Activated T-cell treated with anti-CD3 and anti-CD28 coated beads, Interleukin-2, amount 50 U/mL, for 72 hours (primary cell): ENCODE measurements around the gene KLF12. TPM values are rescaled to one million over a fixed set of nuclear protein-coding genes. Genes with fewer than 3 reads are reported as not detected.
A peak's percentile ranks its signal among the peaks of the same experiment; 100 is the strongest.

Experiments used
- ATAC-seq, 2 donors: fragments of 150-1000 bp; cut with Tn5 transposase; replicated peaks in 1 of 2; 2 replicates each; pipeline ENCODE4 v1.10.0; 2021; ENCODE audit warnings: moderate library complexity in 2 of 2, mild to moderate bottlenecking in 1 of 2
- DNase-seq, 2 donors: peaks; one replicate each; pipeline ENCODE4 v3.0.0; 2021 to 2022; ENCODE audit warnings: mixed read lengths in 1 of 2
- H3K27ac Mint-ChIP-seq: one replicate; pipeline ENCODE4 v1.8.0; 2022; ENCODE audit warnings: mild to moderate bottlenecking, moderate library complexity, mixed read lengths
- H3K27me3 Mint-ChIP-seq: one replicate; pipeline ENCODE4 v1.8.0; 2022; ENCODE audit warnings: low read depth, mixed read lengths
- H3K36me3 Mint-ChIP-seq, 2 donors: one replicate each; pipeline ENCODE4 v1.8.0; 2022; ENCODE audit warnings: mixed read lengths in 2 of 2, mild to moderate bottlenecking in 1 of 2; ENCODE audit not compliant: insufficient read depth in 2 of 2
- H3K4me1 Mint-ChIP-seq: one replicate; pipeline ENCODE4 v1.8.0; 2022; ENCODE audit warnings: low read depth, mixed read lengths
- H3K4me3 Mint-ChIP-seq, 2 donors: one replicate each; pipeline ENCODE4 v1.8.0; 2022; ENCODE audit warnings: mild to moderate bottlenecking in 2 of 2, mixed read lengths in 2 of 2, moderate library complexity in 2 of 2
- H3K9me3 Mint-ChIP-seq, 2 donors: one replicate each; pipeline ENCODE4 v1.8.0; 2022; ENCODE audit warnings: mixed read lengths in 2 of 2
- total RNA-seq, 2 donors: library from RNA; stranded (reverse); gene quantifications; one replicate each; pipeline ENCODE4 v1.2.3, GENCODE V29; 2022

Gene KLF12
- total RNA-seq, 2 donors from 2014 or later, result 32.0 to 42.1 TPM

DNA sequence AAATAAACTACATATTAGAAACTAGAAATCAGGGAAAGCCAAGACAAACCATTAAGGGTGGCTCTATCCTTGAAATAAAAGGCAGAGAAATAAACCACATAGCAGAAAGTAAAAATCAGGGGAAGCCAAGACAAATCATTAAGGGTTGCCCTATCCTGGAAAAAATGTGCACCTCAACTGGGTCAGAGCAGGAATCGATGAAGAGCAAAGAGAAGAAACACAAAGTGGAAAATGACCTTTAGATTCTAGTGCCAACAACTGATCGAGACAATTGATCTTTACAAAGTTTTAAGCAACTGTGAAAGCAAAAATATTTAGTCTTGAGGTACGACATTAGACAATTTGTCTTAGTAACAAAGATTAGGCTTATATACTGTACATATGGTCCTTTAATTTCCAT is 26.6 kb downstream of the KLF12 start:
- ATAC-seq, result no peak
- DNase-seq, result no peak
- peak overlapping the region; percentile 56 for H3K27ac Mint-ChIP-seq
- H3K36me3 Mint-ChIP-seq, result peaks cover 2 to 6% of the 10 kb centered on the region in 2 donors
- H3K4me1 Mint-ChIP-seq, result peaks cover 48% of the 10 kb centered on the region
- peaks cover 0 to 1% of the 10 kb centered on the region in 2 donors for H3K9me3 Mint-ChIP-seq
- no peak overlapping the region for H3K4me3 Mint-ChIP-seq
- no peaks in the 10 kb centered on the region for H3K27me3 Mint-ChIP-seq

DNA sequence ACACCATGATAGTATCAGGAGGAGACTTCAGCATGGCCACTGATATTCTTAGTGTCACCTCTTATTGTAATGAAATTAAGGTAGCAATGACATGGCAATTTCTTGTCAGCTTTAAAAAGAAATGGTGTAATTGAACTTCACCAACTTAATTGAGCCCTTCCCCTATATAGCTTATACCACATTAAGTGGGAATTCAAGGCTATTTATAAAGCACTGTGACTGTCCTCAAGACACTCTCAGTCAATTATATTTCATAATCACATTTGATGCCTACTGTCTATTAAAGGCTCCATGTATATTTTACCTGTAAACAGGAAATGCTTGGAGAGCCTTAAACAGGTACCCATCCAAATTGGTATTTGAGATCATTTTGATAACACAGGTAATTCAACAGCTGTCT is 28.3 kb downstream of the KLF12 start:
- peaks cover 59% of the 10 kb centered on the region for H3K4me1 Mint-ChIP-seq
- DNase-seq, result no peak
- H3K27me3 Mint-ChIP-seq, result no peaks in the 10 kb centered on the region
- peaks cover 1 to 2% of the 10 kb centered on the region in 2 donors for H3K9me3 Mint-ChIP-seq
- H3K27ac Mint-ChIP-seq, result no peak overlapping the region
- H3K36me3 Mint-ChIP-seq, result peaks cover 4 to 11% of the 10 kb centered on the region in 2 donors
- ATAC-seq, result no peak
- H3K4me3 Mint-ChIP-seq, result no peak overlapping the region

DNA sequence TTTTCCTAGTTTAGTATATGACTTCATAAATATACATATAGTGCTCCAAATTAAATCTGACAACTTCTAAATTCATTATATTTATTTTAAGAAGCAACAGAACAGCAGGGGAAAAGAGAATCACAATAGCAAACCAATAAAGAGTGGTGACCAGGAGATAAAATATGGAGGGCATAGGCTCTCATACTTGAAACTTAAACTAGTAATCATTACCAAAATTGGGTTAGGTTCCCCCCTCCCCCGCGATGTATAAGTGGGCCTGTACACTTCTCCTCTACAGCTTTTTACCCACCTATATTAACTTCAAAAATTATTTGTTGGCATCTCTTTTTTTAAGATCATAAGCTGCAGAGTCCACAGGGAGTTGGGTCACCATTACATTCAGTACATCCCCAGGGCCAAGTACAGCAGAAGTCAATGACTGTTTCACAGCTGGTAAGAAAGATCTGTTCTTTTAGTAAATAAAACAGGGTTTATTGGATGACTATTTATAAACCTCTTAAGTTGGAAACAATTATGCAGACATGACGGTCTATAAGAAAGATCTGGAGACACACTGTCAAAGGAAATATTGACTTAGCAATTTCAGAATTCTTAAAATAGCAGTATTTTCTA is 29.4 kb downstream of the KLF12 start:
- Mint-ChIP-seq H3K4me1 (peaks cover 55% of the 10 kb centered on the region), H3K4me3 (peak overlapping the region in 1 of 2 donors; percentile 29), H3K27ac (peak overlapping the region; percentile 90), H3K9me3 (peaks cover 1 to 2% of the 10 kb centered on the region in 2 donors), H3K27me3 (no peaks in the 10 kb centered on the region), H3K36me3 (peaks cover 4 to 11% of the 10 kb centered on the region in 2 donors)
- DNase-seq (no peak), ATAC-seq (peak in 1 of 2 donors; percentile 32)

DNA sequence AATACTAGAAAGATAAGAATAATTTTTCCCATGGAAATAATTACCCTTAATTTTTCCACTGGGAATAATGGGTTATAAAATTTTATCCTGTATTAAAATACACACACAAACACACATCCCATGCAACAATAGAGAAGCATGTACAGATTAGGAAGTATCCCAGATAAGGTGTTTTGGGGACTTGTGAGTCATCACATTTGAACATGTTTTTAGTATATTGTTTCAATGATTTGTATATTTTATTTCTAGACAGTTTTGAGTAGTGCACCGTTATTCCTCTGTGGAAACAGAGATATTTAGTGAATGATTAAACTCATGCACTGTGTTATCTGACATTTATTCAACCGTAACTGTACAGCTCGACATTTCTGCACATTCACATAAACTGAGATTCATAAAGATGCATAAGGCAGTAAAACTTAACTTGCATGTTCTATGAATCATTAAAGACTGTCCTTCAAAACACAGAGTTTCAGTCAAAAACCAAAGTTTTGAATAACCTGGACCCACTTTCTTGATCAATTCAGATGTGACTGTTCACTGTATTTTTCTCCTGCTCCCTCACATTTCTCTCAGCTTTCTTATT is 30.1 kb downstream of the KLF12 start:
- H3K4me3 Mint-ChIP-seq, result peak overlapping the region in 1 of 2 donors; percentile 29
- DNase-seq (no peak), ATAC-seq (no peak)
- H3K27me3 Mint-ChIP-seq, result no peaks in the 10 kb centered on the region
- H3K36me3 Mint-ChIP-seq, result peaks cover 4 to 11% of the 10 kb centered on the region in 2 donors
- H3K27ac Mint-ChIP-seq, result peak overlapping the region; percentile 90
- H3K4me1 Mint-ChIP-seq, result peaks cover 54% of the 10 kb centered on the region
- peaks cover 1 to 2% of the 10 kb centered on the region in 2 donors for H3K9me3 Mint-ChIP-seq

DNA sequence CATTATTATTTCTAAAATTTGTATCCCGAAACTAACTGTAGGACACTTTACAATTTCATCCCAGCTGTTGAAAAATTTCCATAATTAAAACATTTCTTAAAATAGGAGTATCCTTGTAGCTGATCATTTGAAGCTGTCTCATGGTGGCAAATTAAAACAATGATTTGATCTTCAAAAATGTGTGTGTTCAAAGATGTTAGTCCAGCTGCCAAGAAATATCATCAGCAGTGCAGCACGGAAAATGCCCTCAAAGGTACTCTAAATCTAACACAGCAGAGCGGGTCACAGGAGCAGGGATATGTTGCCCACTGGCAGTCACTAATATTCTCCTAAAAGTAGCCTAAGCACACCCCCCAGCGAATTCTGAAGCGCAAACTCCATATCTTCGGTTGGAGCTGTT is 31.0 kb downstream of the KLF12 start:
- Mint-ChIP-seq H3K4me1 (peaks cover 49% of the 10 kb centered on the region), H3K27ac (no peak overlapping the region)

DNA sequence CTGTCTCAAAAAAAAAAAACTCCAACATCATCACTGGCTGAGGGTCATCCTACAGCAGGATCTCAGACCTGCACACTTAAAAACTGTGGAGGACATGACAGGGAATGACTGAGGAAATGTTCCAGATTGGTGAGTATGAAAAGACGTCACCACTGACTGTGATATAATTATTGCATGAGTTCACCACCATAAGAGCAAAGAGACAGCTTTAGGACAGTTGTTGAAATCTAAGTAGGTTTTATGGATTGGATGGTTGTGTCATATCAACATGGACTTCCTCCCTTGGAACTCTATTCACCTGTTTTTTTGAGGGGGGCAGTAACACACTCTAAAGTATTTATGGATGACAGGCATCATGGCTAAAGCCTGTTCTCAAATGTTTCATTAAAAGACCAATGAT is 31.5 kb downstream of the KLF12 start:
- ATAC-seq (no peak), DNase-seq (no peak)
- Mint-ChIP-seq H3K9me3 (peaks cover 0 to 2% of the 10 kb centered on the region in 2 donors), H3K36me3 (peaks cover 4 to 10% of the 10 kb centered on the region in 2 donors), H3K27me3 (no peaks in the 10 kb centered on the region), H3K4me3 (no peak overlapping the region), H3K4me1 (peaks cover 49% of the 10 kb centered on the region), H3K27ac (no peak overlapping the region)

More for the DNA sequence above, 31.0 kb downstream of the KLF12 start:
- no peak overlapping the region for H3K4me3 Mint-ChIP-seq
- peaks cover 0 to 2% of the 10 kb centered on the region in 2 donors for H3K9me3 Mint-ChIP-seq
- DNase-seq, result no peak
- no peak for ATAC-seq
- H3K27me3 Mint-ChIP-seq, result no peaks in the 10 kb centered on the region
- peaks cover 4 to 10% of the 10 kb centered on the region in 2 donors for H3K36me3 Mint-ChIP-seq

DNA sequence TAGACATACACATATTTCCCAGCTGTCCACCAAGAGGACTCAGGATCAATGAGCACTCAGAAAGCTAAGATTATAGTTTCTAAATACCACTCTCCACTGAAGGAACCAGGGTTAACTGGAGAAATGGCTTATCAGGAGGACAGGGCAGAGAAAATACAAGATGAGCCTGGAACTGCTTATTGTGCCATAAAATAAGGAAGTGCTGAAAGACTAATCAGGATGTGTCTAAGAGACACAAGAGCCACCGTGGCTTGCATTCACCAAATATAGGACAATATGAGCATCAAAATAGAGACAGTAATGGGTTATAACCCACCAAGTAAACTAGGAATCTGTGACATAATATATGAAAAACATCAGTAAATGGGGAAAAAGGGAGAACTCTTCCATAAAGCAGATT is 32.8 kb downstream of the KLF12 start:
- no peaks in the 10 kb centered on the region for H3K27me3 Mint-ChIP-seq
- no peak overlapping the region for H3K27ac Mint-ChIP-seq
- H3K4me3 Mint-ChIP-seq, result no peak overlapping the region
- H3K4me1 Mint-ChIP-seq, result peaks cover 55% of the 10 kb centered on the region
- peaks cover 0 to 2% of the 10 kb centered on the region in 2 donors for H3K9me3 Mint-ChIP-seq
- DNase-seq (no peak), ATAC-seq (no peak)
- peaks cover 2 to 7% of the 10 kb centered on the region in 2 donors for H3K36me3 Mint-ChIP-seq

DNA sequence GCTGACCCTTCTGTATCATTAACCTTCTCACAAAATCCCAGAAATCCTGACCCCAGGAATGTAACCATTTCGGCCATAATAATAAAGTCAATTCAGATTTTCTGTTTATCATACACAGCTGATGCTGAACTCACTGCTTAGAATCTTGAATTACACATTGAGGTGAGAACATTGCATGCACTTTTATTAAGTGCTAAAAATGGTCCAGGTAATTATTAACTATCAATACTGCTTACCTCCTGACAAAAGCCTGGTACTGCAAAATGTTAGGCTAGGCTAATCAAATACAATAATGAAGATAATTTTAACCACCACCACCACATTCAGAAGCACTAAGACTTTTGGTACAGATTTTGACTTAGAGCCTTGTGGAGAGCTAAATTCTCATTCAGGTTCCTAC is 36.1 kb downstream of the KLF12 start:
- H3K36me3 Mint-ChIP-seq, result peaks cover 2 to 5% of the 10 kb centered on the region in 2 donors
- H3K27ac Mint-ChIP-seq, result no peak overlapping the region
- H3K27me3 Mint-ChIP-seq, result no peaks in the 10 kb centered on the region
- H3K4me3 Mint-ChIP-seq, result no peak overlapping the region
- no peak for DNase-seq
- H3K4me1 Mint-ChIP-seq, result peaks cover 51% of the 10 kb centered on the region
- ATAC-seq, result no peak
- peaks cover 0 to 2% of the 10 kb centered on the region in 2 donors for H3K9me3 Mint-ChIP-seq

DNA sequence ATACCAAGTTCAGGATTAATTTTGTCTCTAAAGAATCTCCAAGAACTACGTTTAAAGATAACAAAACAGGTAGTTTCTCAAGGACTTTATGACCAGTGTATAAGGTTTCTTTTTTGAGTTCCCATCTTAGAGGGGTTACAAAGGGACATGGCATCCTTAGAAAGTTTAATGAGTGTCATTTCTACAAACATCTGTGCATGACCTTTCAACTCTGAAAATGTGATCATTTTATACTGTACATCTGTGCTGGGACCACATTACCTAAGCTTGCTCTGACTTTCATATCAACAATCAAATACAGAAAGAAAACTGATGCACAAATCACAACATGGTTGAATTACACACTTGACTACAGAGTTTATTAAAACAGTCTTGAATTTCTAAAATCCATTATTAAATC is 37.1 kb downstream of the KLF12 start:
- ATAC-seq (peak in 1 of 2 donors; percentile 45), DNase-seq (no peak)
- Mint-ChIP-seq H3K9me3 (peaks cover 0 to 2% of the 10 kb centered on the region in 2 donors), H3K27me3 (no peaks in the 10 kb centered on the region), H3K4me1 (peaks cover 58% of the 10 kb centered on the region), H3K4me3 (peak overlapping the region in 1 of 2 donors; percentile 68), H3K27ac (peak overlapping the region; percentile 72), H3K36me3 (peaks cover under 1 to 5% of the 10 kb centered on the region in 2 donors)

DNA sequence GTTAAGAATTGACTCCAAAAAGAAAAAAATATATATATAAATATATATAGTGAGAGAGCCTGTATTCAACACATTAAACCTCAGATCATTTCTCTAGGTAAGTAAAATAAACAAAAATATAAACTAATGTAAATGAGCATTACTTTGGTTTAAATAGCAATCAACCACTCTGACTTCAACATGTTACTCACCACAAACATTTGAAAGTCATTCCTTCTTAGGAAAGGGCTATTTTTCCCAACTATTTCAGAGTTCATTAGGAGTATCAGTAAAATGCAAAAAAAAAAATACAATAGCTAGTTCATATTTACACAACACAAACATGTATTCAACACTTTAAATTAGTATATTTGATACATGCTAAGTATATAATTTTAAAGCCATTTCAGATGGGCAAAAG is 40.5 kb downstream of the KLF12 start:
- no peak for DNase-seq
- Mint-ChIP-seq H3K36me3 (peaks cover 1 to 5% of the 10 kb centered on the region in 2 donors), H3K4me1 (peaks cover 70% of the 10 kb centered on the region), H3K27me3 (no peaks in the 10 kb centered on the region), H3K4me3 (no peak overlapping the region), H3K9me3 (no peaks in the 10 kb centered on the region), H3K27ac (no peak overlapping the region)
- no peak for ATAC-seq

DNA sequence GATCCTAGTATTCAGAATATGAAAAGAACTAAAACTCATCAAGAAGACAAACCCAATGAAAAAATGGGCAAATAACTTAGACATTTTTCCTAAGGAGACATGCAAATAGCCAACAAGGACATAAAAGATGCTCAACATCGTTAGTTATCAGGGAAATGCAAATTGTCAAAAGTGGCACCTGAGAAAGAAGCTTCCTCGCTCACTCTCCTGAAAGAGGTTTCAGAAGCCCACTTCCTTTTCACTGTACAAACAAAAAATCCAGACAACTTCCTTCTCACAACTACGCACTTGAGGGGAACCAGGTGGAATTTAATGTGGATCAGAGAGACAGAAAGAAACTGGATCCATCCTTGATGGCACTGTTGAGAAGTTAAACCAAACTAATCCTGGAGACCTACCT is 41.5 kb downstream of the KLF12 start:
- ATAC-seq, result no peak
- peak overlapping the region; percentile 14 for H3K27ac Mint-ChIP-seq
- no peaks in the 10 kb centered on the region for H3K27me3 Mint-ChIP-seq
- H3K9me3 Mint-ChIP-seq, result no peaks in the 10 kb centered on the region
- peak overlapping the region; percentile 29 to 96 for H3K4me3 Mint-ChIP-seq
- peaks cover 1 to 5% of the 10 kb centered on the region in 2 donors for H3K36me3 Mint-ChIP-seq
- no peak for DNase-seq
- peaks cover 76% of the 10 kb centered on the region for H3K4me1 Mint-ChIP-seq

DNA sequence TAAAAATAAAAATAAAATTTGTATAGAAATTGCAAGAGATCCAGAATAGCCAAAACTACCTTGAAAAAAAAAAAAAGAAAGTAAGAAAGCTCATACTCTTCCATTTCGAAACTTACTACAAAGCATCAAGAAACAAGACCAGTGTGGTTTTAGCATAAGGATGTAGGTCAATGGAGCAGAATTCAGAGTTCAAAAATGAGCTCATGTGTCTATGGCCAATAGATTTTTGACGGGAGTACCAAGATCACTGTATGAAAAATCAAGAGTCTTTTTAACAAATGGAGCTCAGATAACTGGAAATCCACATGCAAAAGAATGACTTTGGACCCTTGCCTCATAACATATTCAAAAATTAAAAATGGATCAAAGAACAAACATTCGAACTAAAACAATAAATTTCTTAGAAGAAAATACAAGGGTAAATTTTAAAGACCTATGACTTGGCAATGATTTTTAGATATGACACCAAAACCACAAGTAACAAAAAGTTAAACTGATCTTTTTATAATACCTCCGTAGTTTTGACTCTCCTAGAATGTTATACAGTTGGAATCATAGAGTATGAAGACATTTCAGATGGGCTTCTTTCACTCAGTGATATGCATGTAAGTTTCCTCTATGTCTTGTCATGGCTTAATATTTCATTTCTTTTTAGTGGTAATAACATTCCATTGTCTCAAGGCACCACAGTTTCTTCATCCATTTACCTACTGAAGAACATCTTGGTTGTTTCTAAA is 43.2 kb downstream of the KLF12 start:
- Mint-ChIP-seq H3K36me3 (peaks cover 3 to 9% of the 10 kb centered on the region in 2 donors), H3K4me3 (peak overlapping the region; percentile 54 to 96), H3K27me3 (no peaks in the 10 kb centered on the region), H3K9me3 (no peaks in the 10 kb centered on the region), H3K27ac (peak overlapping the region; percentile 99), H3K4me1 (peaks cover 68% of the 10 kb centered on the region)
- DNase-seq (no peak), ATAC-seq (peak; percentile 51 to 81)

DNA sequence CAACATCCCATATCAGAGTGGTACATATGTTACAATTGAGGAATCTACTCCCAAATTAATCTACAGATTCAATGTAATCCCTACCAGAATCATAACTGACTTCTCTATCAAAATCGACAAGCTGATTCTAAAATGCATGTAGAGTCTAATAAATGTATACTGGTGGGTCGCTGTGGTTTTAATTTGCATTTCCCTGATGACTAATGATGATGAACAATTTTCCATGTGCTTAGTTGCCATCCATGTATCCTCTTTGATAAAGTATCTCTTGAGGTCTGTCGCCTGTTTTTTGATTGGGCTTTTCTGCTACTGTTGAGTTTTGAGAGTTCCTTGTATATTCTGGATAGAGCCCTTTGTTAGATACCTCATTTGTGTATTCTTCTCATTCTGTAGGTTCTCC is 43.8 kb downstream of the KLF12 start:
- DNase-seq (no peak), ATAC-seq (peak; percentile 11 to 28)
- Mint-ChIP-seq H3K27me3 (no peaks in the 10 kb centered on the region), H3K27ac (peak overlapping the region; percentile 79), H3K4me1 (peaks cover 65% of the 10 kb centered on the region), H3K4me3 (peak overlapping the region; percentile 54 to 96), H3K9me3 (no peaks in the 10 kb centered on the region), H3K36me3 (peaks cover 3 to 9% of the 10 kb centered on the region in 2 donors)
